Measurements from ENCODE around the gene MPST.

- TF ChIP-seq CTBP1 (IDR thresholded peaks at IDR 0.05; ENCODE audit: borderline replicate concordance), result no peak
- TF ChIP-seq SP1 (IDR thresholded peaks at IDR 0.05), result no peak
- no peak for TF ChIP-seq LEF1 (IDR thresholded peaks at IDR 0.05; ENCODE audit: borderline replicate concordance)
- no peak for TF ChIP-seq FOXM1 (IDR thresholded peaks at IDR 0.05; ENCODE audit: borderline replicate concordance)
- TF ChIP-seq ZNF384 (IDR thresholded peaks at IDR 0.05), result no peak
- no peak for TF ChIP-seq ELF4 (IDR thresholded peaks at IDR 0.05)
These were observed 20.1 kb upstream of the MPST start for GRCh38 chr22:36999463-36999862.
